ENCODE data around the gene LIMS1.
"Not testable (repeated sequence)": the region's sequence is repeated elsewhere in the genome, so short reads cannot be mapped to it uniquely, and the experiment has no call there.

GRCh38 chr2:108556581-108556980 lies 22.3 kb downstream of the LIMS1 start:
- TF ChIP-seq, protein P1, sequence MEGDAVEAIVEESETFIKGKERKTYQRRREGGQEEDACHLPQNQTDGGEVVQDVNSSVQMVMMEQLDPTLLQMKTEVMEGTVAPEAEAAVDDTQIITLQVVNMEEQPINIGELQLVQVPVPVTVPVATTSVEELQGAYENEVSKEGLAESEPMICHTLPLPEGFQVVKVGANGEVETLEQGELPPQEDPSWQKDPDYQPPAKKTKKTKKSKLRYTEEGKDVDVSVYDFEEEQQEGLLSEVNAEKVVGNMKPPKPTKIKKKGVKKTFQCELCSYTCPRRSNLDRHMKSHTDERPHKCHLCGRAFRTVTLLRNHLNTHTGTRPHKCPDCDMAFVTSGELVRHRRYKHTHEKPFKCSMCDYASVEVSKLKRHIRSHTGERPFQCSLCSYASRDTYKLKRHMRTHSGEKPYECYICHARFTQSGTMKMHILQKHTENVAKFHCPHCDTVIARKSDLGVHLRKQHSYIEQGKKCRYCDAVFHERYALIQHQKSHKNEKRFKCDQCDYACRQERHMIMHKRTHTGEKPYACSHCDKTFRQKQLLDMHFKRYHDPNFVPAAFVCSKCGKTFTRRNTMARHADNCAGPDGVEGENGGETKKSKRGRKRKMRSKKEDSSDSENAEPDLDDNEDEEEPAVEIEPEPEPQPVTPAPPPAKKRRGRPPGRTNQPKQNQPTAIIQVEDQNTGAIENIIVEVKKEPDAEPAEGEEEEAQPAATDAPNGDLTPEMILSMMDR (IDR thresholded peaks at IDR 0.05), result not testable (repeated sequence)
- TF ChIP-seq POLR2A, POLR2AphosphoS5 (IDR thresholded peaks at IDR 0.05): not testable (repeated sequence)
